ENCODE measurements around the gene GEMIN7.
A peak's percentile ranks its signal among the peaks of the same experiment; 100 is the strongest.

GEMIN7 gene

GRCh38 chr19:45097450-45097775 lies 18.4 kb downstream of the GEMIN7 start:
- H3K27ac ChIP-seq = no peak overlapping the region; the same call in 1 of the 2 replicates
- TF ChIP-seq, protein P1, sequence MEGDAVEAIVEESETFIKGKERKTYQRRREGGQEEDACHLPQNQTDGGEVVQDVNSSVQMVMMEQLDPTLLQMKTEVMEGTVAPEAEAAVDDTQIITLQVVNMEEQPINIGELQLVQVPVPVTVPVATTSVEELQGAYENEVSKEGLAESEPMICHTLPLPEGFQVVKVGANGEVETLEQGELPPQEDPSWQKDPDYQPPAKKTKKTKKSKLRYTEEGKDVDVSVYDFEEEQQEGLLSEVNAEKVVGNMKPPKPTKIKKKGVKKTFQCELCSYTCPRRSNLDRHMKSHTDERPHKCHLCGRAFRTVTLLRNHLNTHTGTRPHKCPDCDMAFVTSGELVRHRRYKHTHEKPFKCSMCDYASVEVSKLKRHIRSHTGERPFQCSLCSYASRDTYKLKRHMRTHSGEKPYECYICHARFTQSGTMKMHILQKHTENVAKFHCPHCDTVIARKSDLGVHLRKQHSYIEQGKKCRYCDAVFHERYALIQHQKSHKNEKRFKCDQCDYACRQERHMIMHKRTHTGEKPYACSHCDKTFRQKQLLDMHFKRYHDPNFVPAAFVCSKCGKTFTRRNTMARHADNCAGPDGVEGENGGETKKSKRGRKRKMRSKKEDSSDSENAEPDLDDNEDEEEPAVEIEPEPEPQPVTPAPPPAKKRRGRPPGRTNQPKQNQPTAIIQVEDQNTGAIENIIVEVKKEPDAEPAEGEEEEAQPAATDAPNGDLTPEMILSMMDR (conservative IDR thresholded peaks at IDR 0.05) = no peak
- TF ChIP-seq ZFX (IDR thresholded peaks at IDR 0.05) = no peak

DNA sequence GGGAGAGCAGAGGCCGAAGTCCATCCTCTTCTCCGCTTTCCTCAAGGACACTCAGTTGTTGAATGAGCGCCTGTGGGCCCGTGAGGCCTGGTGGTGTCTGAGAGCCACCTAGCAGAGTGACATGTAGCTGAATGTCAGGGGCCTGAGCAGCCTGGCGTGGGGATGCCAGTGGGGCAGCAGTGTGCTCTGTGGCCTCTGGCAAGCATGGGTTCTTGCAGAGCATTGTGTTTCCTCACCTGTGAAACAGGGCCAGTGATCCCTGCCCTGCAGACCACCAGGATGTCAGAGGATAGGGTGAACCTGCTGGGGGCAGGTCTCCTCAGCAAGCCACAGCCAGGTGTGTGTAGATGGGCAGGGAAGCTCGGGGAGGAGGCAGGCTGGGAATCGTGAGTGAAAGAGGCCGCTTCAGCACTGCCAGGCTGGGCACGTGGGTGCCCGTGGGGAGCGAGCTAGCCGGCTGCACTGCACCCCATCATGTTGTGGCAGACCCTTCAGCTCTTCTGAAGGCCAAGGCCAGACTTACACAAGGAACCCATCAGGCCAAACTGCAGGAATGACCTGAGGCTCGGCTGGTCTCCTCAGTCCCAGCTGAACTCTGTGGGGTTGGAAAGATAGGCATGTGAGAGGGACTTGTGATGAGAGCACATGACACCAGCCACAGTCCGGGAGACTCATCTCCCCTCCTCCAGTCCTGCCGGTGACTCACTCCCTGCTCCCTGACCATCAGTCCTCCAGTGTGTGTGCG lies 18.9 kb downstream of the GEMIN7 start:
- no peak for TF ChIP-seq ZFX (IDR thresholded peaks at IDR 0.05)
- TF ChIP-seq, protein P1 (conservative IDR thresholded peaks at IDR 0.05) = no peak
- H3K27ac ChIP-seq = peak overlapping the region; percentile 60

DNA sequence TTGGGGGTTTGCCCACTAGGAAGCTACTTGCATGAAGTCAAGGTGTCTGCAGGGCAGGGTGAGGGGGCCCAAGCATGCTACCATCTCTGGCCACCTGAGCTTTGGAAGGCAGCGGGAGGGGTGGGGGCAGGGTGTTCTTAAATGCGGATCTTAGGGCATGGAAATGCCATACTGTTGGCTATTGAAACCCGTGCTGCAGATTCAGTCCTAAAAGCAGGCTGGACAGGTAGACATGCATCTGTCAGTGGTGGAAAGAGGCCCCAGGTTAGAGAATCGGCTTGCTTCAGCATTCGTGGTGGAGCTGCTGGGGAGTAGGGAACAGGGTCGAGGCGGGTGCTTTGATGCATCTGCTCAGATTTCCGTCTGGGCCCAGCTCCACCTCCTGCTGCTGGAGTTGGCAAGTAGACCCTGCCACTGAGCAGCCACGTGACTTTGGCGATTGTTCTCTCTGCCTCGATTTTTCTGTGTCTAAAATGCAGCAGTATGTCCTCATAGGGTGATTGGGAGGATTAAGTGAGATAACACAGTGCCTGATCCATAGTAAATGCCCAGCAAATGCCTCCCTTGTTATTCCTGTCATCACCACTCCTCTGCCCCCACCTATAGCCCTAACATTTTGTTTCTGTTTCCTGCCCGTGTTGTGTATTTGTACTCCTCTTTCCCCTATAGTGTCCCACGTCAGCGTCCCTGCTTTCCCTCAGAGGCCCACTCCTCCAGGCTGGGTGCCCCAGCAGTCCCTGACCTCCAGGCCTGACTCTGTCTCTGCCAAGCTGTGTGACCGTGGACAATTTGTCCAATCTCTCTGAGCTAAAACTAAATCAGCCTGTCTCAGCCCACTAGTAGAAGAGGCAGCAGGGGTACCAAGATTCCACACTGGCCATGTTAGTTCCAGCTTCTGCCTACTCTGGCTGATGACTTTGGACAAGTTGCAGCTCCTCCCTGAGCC lies 19.7 kb downstream of the GEMIN7 start:
- TF ChIP-seq, protein P1 (conservative IDR thresholded peaks at IDR 0.05) = no peak
- TF ChIP-seq ZFX (IDR thresholded peaks at IDR 0.05) = no peak
- peak overlapping the region; percentile 60 for H3K27ac ChIP-seq

GRCh38 chr19:45099467-45100191 lies 20.6 kb downstream of the GEMIN7 start:
- H3K27ac ChIP-seq = peak overlapping the region; percentile 60; the same call in 1 of the 2 replicates
- no peak for TF ChIP-seq ZFX (IDR thresholded peaks at IDR 0.05)
- TF ChIP-seq, protein P1 (conservative IDR thresholded peaks at IDR 0.05) = no peak

DNA sequence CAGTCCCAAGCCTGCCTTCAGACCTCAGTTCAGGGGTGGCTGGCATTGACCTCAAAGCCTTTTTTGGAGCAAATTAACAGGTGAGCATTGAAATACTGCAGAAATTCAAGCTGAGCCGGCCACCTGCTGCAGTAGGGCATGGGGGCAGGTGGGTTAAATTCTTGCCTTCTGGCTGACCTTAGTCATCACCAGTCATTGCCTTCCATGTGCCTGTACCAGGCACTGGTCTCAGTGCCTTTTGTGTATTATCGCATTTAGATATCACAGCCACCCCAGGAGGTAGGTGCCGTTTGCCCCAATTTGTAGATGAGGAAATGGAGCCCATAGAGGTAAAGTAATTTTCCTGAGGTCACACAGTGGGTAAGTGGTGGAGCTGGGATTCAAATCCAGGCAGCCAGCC lies 21.1 kb downstream of the GEMIN7 start:
- no peak overlapping the region for H3K27ac ChIP-seq
- TF ChIP-seq, protein P1 (conservative IDR thresholded peaks at IDR 0.05) = no peak
- no peak for TF ChIP-seq ZFX (IDR thresholded peaks at IDR 0.05)

GRCh38 chr19:45100846-45101252 lies 21.8 kb downstream of the GEMIN7 start:
- TF ChIP-seq ZFX (IDR thresholded peaks at IDR 0.05) = no peak
- TF ChIP-seq, protein P1 (conservative IDR thresholded peaks at IDR 0.05) = no peak
- H3K27ac ChIP-seq = no peak overlapping the region
